GM13976 (cell line): ENCODE measurements around the gene KDM4C.

Source experiments
- DNase-seq: peaks from one replicate; pipeline ENCODE4 v3.0.0; 2012; ENCODE audit warnings: low spot score
- CTCF ChIP-seq: IDR thresholded peaks from 2 replicates; pipeline ENCODE4 v1.5.1; 2012; ENCODE audit warnings: borderline replicate concordance, mild to moderate bottlenecking; ENCODE audit not compliant: insufficient read depth; ENCODE audit errors: extremely low read depth, missing control alignments, control extremely low read depth
- in situ Hi-C: fragments of 300-500 bp; cut with MboI; formaldehyde crosslinking; loops from one replicate; pipeline ENCODE4 v1.12.0; 2022; ENCODE audit warnings: low sequenced_read_pairs, mixed read lengths, inconsistent platforms; ENCODE audit not compliant: unreplicated experiment

KDM4C gene

GRCh38 chr9:7185612-7186011, 427.8 kb downstream of the KDM4C start:
- no peak for DNase-seq
- no peak for TF ChIP-seq CTCF
- in situ Hi-C loops, result no loop called here

GRCh38 chr9:7186175-7186574, 428.4 kb downstream of the KDM4C start:
- TF ChIP-seq CTCF, result peak; percentile 33
- in situ Hi-C loops, result no loop called here
- no peak for DNase-seq

GRCh38 chr9:7192266-7192665, 434.5 kb downstream of the KDM4C start:
- no peak for TF ChIP-seq CTCF
- DNase-seq, result no peak
- in situ Hi-C loops, result no loop called here

- in situ Hi-C loops, result no loop called here
- DNase-seq, result no peak
Observed at GRCh38 chr9:7195526-7195925, 437.8 kb downstream of the KDM4C start.

GRCh38 chr9:7196467-7196866, 438.7 kb downstream of the KDM4C start:
- TF ChIP-seq CTCF, result no peak
- no peak for DNase-seq
- in situ Hi-C loops, result no loop called here

More at GRCh38 chr9:7195526-7195925, 437.8 kb downstream of the KDM4C start:
- TF ChIP-seq CTCF, result no peak

GRCh38 chr9:7201196-7201595, 443.4 kb downstream of the KDM4C start:
- TF ChIP-seq CTCF, result no peak
- in situ Hi-C loops, result no loop called here
- DNase-seq, result no peak

- TF ChIP-seq CTCF, result no peak
- in situ Hi-C loops, result no loop called here
- no peak for DNase-seq
Observed at GRCh38 chr9:7205806-7206205, 448.0 kb downstream of the KDM4C start.
